GM12878 (cell line): Measurements from ENCODE around the gene TPCN2. TPM values are rescaled to one million over a fixed set of nuclear protein-coding genes. Genes with fewer than 3 reads are reported as not detected.

Source experiments
- ATAC-seq: fragments of 200-7000 bp; cut with Tn5 transposase; 3 replicates; pipeline ENCODE4 v1.9.1; 2020; ENCODE audit warnings: mild to moderate bottlenecking, moderate library complexity
- BruUV-seq: library from RNA; stranded (reverse); fragments of 400-500 nt; replicated peaks from 2 replicates; lab custom pipeline; 2021; lab: Mats Ljungman, UMichigan
- CTCF ChIA-PET: fragments of 300-600 bp; sonication (Branson Sonifier 250); formaldehyde crosslinking; extraction: SDS; loops from one replicate; lab custom pipeline; 2021; ENCODE audit warnings: inconsistent platforms; lab: Yijun Ruan, JAX
- POLR2A ChIA-PET: fragments of 350-600 bp; formaldehyde crosslinking; extraction: SDS; loops from one replicate; lab custom pipeline; 2021; ENCODE audit warnings: inconsistent platforms; lab: Charles Lee
- RAD21 ChIA-PET: fragments of 300-600 bp; sonication (Branson Sonifier 250); formaldehyde crosslinking; loops from one replicate; lab custom pipeline; 2023; ENCODE audit warnings: antibody characterized with exemption; ENCODE audit not compliant: unreplicated experiment; lab: Charles Lee
- SMC1A ChIA-PET: fragments of 300-600 bp; sonication (Branson Sonifier 250); formaldehyde crosslinking; loops from one replicate; lab custom pipeline; 2023; ENCODE audit not compliant: unreplicated experiment, uncharacterized antibody; lab: Charles Lee
- DNase-seq: peaks from one replicate; pipeline ENCODE4 v3.0.0-alpha.2; 2011; ENCODE audit warnings: low read depth, low spot score
- FAIRE-seq: peaks from 3 replicates; lab custom pipeline; 2011; peaks lifted over from hg19 to GRCh38; lab: Jason Lieb, UNC
- H2AFZ ChIP-seq: 2 replicates; pipeline ENCODE4 v1.6.0; 2011; ENCODE audit warnings: low read depth, low read length, control low read depth; ENCODE audit not compliant: control insufficient read depth
- H3K27ac ChIP-seq: 2 replicates; pipeline ENCODE4 v1.5.1; 2011; ENCODE audit warnings: control low read depth; ENCODE audit not compliant: control insufficient read depth, insufficient read depth
- H3K27me3 ChIP-seq, 2 experiments: replicated peaks in 1 of 2; 2 replicates each; pipeline versions ENCODE4 v1.6.0 to v1.6.1; 2011; ENCODE audit warnings: low read length in 1 of 2; ENCODE audit not compliant: control insufficient read depth in 2 of 2, insufficient read depth in 2 of 2
- H3K36me3 ChIP-seq, 2 experiments: 2 replicates each; pipeline ENCODE4 v1.5.1; 2011; ENCODE audit warnings: low read length in 1 of 2; ENCODE audit not compliant: control insufficient read depth in 2 of 2, insufficient read depth in 2 of 2
- H3K4me1 ChIP-seq: 2 replicates; pipeline ENCODE4 v1.6.1; 2011; ENCODE audit warnings: mild to moderate bottlenecking, low read length, moderate library complexity, mixed read lengths; ENCODE audit not compliant: control insufficient read depth, insufficient read depth
- H3K4me2 ChIP-seq: 2 replicates; pipeline ENCODE4 v1.6.0; 2011; ENCODE audit warnings: control low read depth; ENCODE audit not compliant: control insufficient read depth, insufficient read depth
- H3K4me3 ChIP-seq: fragments of 200-600 bp; sonication (generic); 2 replicates; pipeline ENCODE4 v1.5.1; 2016
- H3K79me2 ChIP-seq: 2 replicates; pipeline ENCODE4 v1.6.0; 2011; ENCODE audit warnings: low read length; ENCODE audit not compliant: control insufficient read depth, insufficient read depth
- H3K9ac ChIP-seq: 2 replicates; pipeline ENCODE4 v1.8.0; 2011; ENCODE audit warnings: low read length, control low read depth, mixed read lengths; ENCODE audit not compliant: control insufficient read depth, insufficient read depth
- H3K9me3 ChIP-seq: replicated peaks from 3 replicates; pipeline ENCODE4 v1.5.1; 2011; ENCODE audit warnings: mild to moderate bottlenecking, low read length; ENCODE audit not compliant: control insufficient read depth, insufficient read depth
- H4K20me1 ChIP-seq: 2 replicates; pipeline ENCODE4 v1.6.0; 2011; ENCODE audit not compliant: control insufficient read depth, insufficient read depth
- CEBPB ChIP-seq, 2 experiments: fragments of 150-350 bp in 1 of 2; IDR thresholded peaks; 2 replicates each; pipeline ENCODE4 v1.6.1; 2012 to 2014; ENCODE audit warnings: low read depth in 2 of 2, low read length in 2 of 2, borderline replicate concordance in 1 of 2, inconsistent platforms in 1 of 2
- CREB1 ChIP-seq: IDR thresholded peaks from 2 replicates; pipeline ENCODE4 v1.6.1; 2012; ENCODE audit warnings: low read depth, mild to moderate bottlenecking, inconsistent platforms
- IKZF1 ChIP-seq: fragments of 450-650 bp; conservative IDR thresholded peaks from 2 replicates; pipeline ENCODE4 v1.6.1; 2017; ENCODE audit warnings: antibody characterized with exemption, mild to moderate bottlenecking
- IKZF2 ChIP-seq, 2 experiments: fragments of 450-650 bp; IDR thresholded peaks; 2 replicates each; pipeline ENCODE4 v1.6.1; 2017; ENCODE audit warnings: mild to moderate bottlenecking in 2 of 2, moderate library complexity in 2 of 2
- MXI1 ChIP-seq: fragments of 150-350 bp; IDR thresholded peaks from 2 replicates; pipeline ENCODE4 v1.6.1; 2011; ENCODE audit warnings: low read depth, mild to moderate bottlenecking, inconsistent platforms, low read length, improper control_type of control experiment
- POU2F2 ChIP-seq: IDR thresholded peaks from 3 replicates; pipeline ENCODE4 v1.6.1; 2011; ENCODE audit warnings: low read depth, mild to moderate bottlenecking, low read length, borderline replicate concordance
- RBBP5 ChIP-seq: fragments of 200-600 bp; sonication (generic); conservative IDR thresholded peaks from 2 replicates; pipeline ENCODE4 v1.6.1; 2016
- RELA ChIP-seq: fragments of 450-650 bp; IDR thresholded peaks from 2 replicates; pipeline ENCODE4 v1.8.0; 2014; ENCODE audit warnings: borderline replicate concordance; ENCODE audit not compliant: partially characterized antibody
- SUZ12 ChIP-seq: fragments of 200-600 bp; sonication (generic); IDR thresholded peaks from one replicate; pipeline ENCODE4 v1.6.1; 2018; ENCODE audit warnings: antibody characterized with exemption, mild to moderate bottlenecking; ENCODE audit not compliant: unreplicated experiment
- TAF1 ChIP-seq: IDR thresholded peaks from 2 replicates; pipeline ENCODE4 v1.6.1; 2011; ENCODE audit warnings: mild to moderate bottlenecking, low read depth, low read length, borderline replicate concordance
- WGBS: methylation state at CpG from one replicate; pipeline ENCODE4 v1.1.6; 2016; ENCODE audit warnings: low lambda C conversion rate; ENCODE audit not compliant: insufficient replicate concordance, insufficient coverage; ENCODE audit errors: missing lambda C conversion rate; 5-methylcytosine and 5-hydroxymethylcytosine counted together
- in situ Hi-C: fragments of 300-500 bp; cut with MboI; formaldehyde crosslinking; loops from 9 replicates; pipeline ENCODE4 v1.14.3; 2018; ENCODE audit warnings: mixed read lengths
- intact Hi-C: fragments of 100-400 bp; cut with micrococcal nuclease; formaldehyde crosslinking; loops from one replicate; pipeline ENCODE4 v1.14.2; 2022; ENCODE audit not compliant: unreplicated experiment
- polyA plus RNA-seq, 11 experiments: library from polyadenylated mRNA; depleted of rRNA in 4 of 11; unstranded in 6 of 11; stranded (reverse) in 5 of 11; fragments of >200 nt; fragmentation: Nextera tagmentation in 4 of 11; fragmentation: Illumina TruSeq in 1 of 11; extraction: Ambion mirVana in 4 of 11; extraction: Trizol in 1 of 11; gene quantifications; 1 replicate in 1 of 11; 2 replicates in 10 of 11; pipeline versions ENCODE4 v1.2.1 to v1.2.3, GENCODE V29; 2011 to 2016; ENCODE audit warnings: inconsistent platforms in 2 of 11, missing spikeins in 2 of 11, low read depth in 1 of 11
- total RNA-seq, 4 experiments: library from RNA; depleted of rRNA in 3 of 4; stranded (reverse); fragments of >200 nt in 3 of 4; fragmentation: Illumina TruSeq in 1 of 4; extraction: Trizol in 1 of 4; gene quantifications; 2 replicates each; pipeline versions ENCODE4 v1.2.1 to v1.2.3, GENCODE V29; 2013 to 2021
- TF ChIP-seq, protein P1 (sequence below): fragments of 450-650 bp; formaldehyde crosslinking; IDR thresholded peaks from 2 replicates; pipeline ENCODE4 v1.4.0; 2020; ENCODE audit warnings: mild to moderate bottlenecking, moderate library complexity
- TF ChIP-seq, protein P2 (sequence below): fragments of 450-650 bp; formaldehyde crosslinking; IDR thresholded peaks from 2 replicates; pipeline ENCODE4 v1.5.0; 2022; ENCODE audit warnings: mild to moderate bottlenecking, missing genetic modification characterization

The TPCN2 gene
- total and polyA plus RNA-seq, 10 of the 15 experiments (the other 5 are each of a cell fraction or from before 2014, with no cell fraction given), result 1.7 to 18.4 (median 8.4) TPM

DNA sequence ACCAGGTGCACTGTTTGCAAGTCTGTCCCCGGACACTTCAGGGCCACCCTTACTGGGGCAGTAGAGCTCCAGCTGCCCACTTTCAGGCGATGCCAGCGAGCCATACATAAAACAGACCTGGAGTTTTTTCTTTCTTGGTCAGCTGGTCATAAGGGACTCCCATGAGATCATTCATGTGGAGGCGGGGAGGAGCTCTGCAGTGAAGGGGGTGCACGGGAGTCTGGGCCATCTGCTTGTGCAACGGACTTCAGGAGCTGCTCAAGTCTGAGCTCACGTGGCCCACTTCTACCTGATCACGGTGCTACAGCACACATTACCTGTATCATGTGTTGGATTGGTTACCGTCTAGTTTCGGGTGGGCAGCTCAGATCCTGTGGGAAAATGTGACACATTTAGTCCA, 26.5 kb upstream of the TPCN2 start:
- no peaks in the 10 kb centered on the region for H3K9me3 ChIP-seq
- TF ChIP-seq IKZF2 (IDR thresholded peaks at IDR 0.05), result no peak
- TF ChIP-seq SUZ12, result no peak
- TF ChIP-seq MXI1, result no peak
- TF ChIP-seq CREB1, result no peak
- TF ChIP-seq RBBP5, result no peak
- TF ChIP-seq, protein P1, sequence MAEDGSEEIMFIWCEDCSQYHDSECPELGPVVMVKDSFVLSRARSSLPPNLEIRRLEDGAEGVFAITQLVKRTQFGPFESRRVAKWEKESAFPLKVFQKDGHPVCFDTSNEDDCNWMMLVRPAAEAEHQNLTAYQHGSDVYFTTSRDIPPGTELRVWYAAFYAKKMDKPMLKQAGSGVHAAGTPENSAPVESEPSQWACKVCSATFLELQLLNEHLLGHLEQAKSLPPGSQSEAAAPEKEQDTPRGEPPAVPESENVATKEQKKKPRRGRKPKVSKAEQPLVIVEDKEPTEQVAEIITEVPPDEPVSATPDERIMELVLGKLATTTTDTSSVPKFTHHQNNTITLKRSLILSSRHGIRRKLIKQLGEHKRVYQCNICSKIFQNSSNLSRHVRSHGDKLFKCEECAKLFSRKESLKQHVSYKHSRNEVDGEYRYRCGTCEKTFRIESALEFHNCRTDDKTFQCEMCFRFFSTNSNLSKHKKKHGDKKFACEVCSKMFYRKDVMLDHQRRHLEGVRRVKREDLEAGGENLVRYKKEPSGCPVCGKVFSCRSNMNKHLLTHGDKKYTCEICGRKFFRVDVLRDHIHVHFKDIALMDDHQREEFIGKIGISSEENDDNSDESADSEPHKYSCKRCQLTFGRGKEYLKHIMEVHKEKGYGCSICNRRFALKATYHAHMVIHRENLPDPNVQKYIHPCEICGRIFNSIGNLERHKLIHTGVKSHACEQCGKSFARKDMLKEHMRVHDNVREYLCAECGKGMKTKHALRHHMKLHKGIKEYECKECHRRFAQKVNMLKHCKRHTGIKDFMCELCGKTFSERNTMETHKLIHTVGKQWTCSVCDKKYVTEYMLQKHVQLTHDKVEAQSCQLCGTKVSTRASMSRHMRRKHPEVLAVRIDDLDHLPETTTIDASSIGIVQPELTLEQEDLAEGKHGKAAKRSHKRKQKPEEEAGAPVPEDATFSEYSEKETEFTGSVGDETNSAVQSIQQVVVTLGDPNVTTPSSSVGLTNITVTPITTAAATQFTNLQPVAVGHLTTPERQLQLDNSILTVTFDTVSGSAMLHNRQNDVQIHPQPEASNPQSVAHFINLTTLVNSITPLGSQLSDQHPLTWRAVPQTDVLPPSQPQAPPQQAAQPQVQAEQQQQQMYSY (CRISPR knock-in tag), result no peak
- TF ChIP-seq IKZF1, result no peak
- TF ChIP-seq CEBPB (IDR thresholded peaks at IDR 0.05; ENCODE audit: borderline replicate concordance in 1 of 2, low read depth in 2 of 2, low read length in 2 of 2), result no peak
- TF ChIP-seq POU2F2, result no peak
- TF ChIP-seq TAF1, result no peak
- no peak for TF ChIP-seq RELA
- TF ChIP-seq, protein P2, sequence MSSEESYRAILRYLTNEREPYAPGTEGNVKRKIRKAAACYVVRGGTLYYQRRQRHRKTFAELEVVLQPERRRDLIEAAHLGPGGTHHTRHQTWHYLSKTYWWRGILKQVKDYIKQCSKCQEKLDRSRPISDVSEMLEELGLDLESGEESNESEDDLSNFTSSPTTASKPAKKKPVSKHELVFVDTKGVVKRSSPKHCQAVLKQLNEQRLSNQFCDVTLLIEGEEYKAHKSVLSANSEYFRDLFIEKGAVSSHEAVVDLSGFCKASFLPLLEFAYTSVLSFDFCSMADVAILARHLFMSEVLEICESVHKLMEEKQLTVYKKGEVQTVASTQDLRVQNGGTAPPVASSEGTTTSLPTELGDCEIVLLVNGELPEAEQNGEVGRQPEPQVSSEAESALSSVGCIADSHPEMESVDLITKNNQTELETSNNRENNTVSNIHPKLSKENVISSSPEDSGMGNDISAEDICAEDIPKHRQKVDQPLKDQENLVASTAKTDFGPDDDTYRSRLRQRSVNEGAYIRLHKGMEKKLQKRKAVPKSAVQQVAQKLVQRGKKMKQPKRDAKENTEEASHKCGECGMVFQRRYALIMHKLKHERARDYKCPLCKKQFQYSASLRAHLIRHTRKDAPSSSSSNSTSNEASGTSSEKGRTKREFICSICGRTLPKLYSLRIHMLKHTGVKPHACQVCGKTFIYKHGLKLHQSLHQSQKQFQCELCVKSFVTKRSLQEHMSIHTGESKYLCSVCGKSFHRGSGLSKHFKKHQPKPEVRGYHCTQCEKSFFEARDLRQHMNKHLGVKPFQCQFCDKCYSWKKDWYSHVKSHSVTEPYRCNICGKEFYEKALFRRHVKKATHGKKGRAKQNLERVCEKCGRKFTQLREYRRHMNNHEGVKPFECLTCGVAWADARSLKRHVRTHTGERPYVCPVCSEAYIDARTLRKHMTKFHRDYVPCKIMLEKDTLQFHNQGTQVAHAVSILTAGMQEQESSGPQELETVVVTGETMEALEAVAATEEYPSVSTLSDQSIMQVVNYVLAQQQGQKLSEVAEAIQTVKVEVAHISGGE (CRISPR knock-in tag), result no peak
- DNase-seq, result no peak
- H3K27ac ChIP-seq, result no peak overlapping the region
- H3K36me3 ChIP-seq, result no peaks in the 10 kb centered on the region
- H3K4me1 ChIP-seq, result peaks cover 5% of the 10 kb centered on the region
- H3K9ac ChIP-seq, result no peak overlapping the region
- H4K20me1 ChIP-seq, result no peaks in the 10 kb centered on the region
- RAD21 ChIA-PET, result no interaction called here
- in situ Hi-C loops (no loop called here), intact Hi-C loops (no loop called here)
- ATAC-seq, result no peak
- POLR2A ChIA-PET, result no interaction called here
- no peak overlapping the region for H3K4me2 ChIP-seq
- CTCF ChIA-PET, result interaction anchor here (0.6 kb wide), 1 partner anchor 12 kb away, joined by 3 read pairs; no protein-coding TSS in a partner anchor
- FAIRE-seq, result no peak
- H2AFZ ChIP-seq, result no peak overlapping the region
- SMC1A ChIA-PET, result interaction anchor here (0.6 kb wide), 1 partner anchor 939 kb away, joined by 3 read pairs; no protein-coding TSS in a partner anchor
- no TSS peak for BruUV-seq
- 28% methylated on average over 10 of the region's 10 CpGs for WGBS
- H3K79me2 ChIP-seq, result no peaks in the 10 kb centered on the region
- H3K27me3 ChIP-seq, result no peaks in the 10 kb centered on the region
- H3K4me3 ChIP-seq, result no peak overlapping the region
